ENCODE results near the gene POLH.
"Not testable (repeated sequence)": the region's sequence is repeated elsewhere in the genome, so short reads cannot be mapped to it uniquely, and the experiment has no call there.

The POLH gene

GRCh38 chr6:43629505-43630300 lies 53.7 kb downstream of the POLH start:
- 0% methylated on average over 41 of the region's 41 CpGs for WGBS, 2 experiments
- Histone ChIP-seq H3K4me3 (ENCODE audit: insufficient read depth, low read depth, low read length) (peak overlapping the region; percentile 93), H3K27ac (ENCODE audit: insufficient read depth, low read depth, low read length, poor library complexity, severe bottlenecking) (peak overlapping the region; percentile 97), H3K9me3 (ENCODE audit: control insufficient read depth, low read length) (no peaks in the 10 kb centered on the region), H3K27me3 (ENCODE audit: control insufficient read depth, insufficient read depth, low read length, poor library complexity, severe bottlenecking) (no peaks in the 10 kb centered on the region), H3K36me3 (ENCODE audit: control insufficient read depth, insufficient read depth, low read length) (peaks cover 16% of the 10 kb centered on the region), H3K4me1 (ENCODE audit: control insufficient read depth, insufficient read depth, low read length) (peaks cover 6% of the 10 kb centered on the region)

- no peak overlapping the region for H3K4me3 ChIP-seq (ENCODE audit: insufficient read depth, low read depth, low read length)
- no peak overlapping the region for H3K27ac ChIP-seq (ENCODE audit: insufficient read depth, low read depth, low read length, poor library complexity, severe bottlenecking)
- H3K27me3 ChIP-seq (ENCODE audit: control insufficient read depth, insufficient read depth, low read length, poor library complexity, severe bottlenecking): no peaks in the 10 kb centered on the region
- WGBS, 2 experiments: 96 to 100% methylated on average over 1 of the region's 1 CpG
- H3K36me3 ChIP-seq (ENCODE audit: control insufficient read depth, insufficient read depth, low read length): peaks cover 3% of the 10 kb centered on the region
- peaks cover 6% of the 10 kb centered on the region for H3K4me1 ChIP-seq (ENCODE audit: control insufficient read depth, insufficient read depth, low read length)
- no peaks in the 10 kb centered on the region for H3K9me3 ChIP-seq (ENCODE audit: control insufficient read depth, low read length)
Measured at GRCh38 chr6:43630980-43631619, 55.1 kb downstream of the POLH start.

- H3K4me1 ChIP-seq (ENCODE audit: control insufficient read depth, insufficient read depth, low read length); H3K27me3 ChIP-seq (ENCODE audit: control insufficient read depth, insufficient read depth, low read length, poor library complexity, severe bottlenecking); H3K27ac ChIP-seq (ENCODE audit: insufficient read depth, low read depth, low read length, poor library complexity, severe bottlenecking); H3K36me3 ChIP-seq (ENCODE audit: control insufficient read depth, insufficient read depth, low read length); H3K4me3 ChIP-seq (ENCODE audit: insufficient read depth, low read depth, low read length); H3K9me3 ChIP-seq (ENCODE audit: control insufficient read depth, low read length): not testable (repeated sequence)
- 91 to 95% methylated on average over 7 of the region's 7 CpGs for WGBS, 2 experiments
Measured at GRCh38 chr6:43633002-43633401, 57.0 kb downstream of the POLH start.

- Histone ChIP-seq H3K27me3 (ENCODE audit: control insufficient read depth, insufficient read depth, low read length, poor library complexity, severe bottlenecking) (no peaks in the 10 kb centered on the region), H3K4me1 (ENCODE audit: control insufficient read depth, insufficient read depth, low read length) (peaks cover 6% of the 10 kb centered on the region), H3K27ac (ENCODE audit: insufficient read depth, low read depth, low read length, poor library complexity, severe bottlenecking) (no peak overlapping the region), H3K36me3 (ENCODE audit: control insufficient read depth, insufficient read depth, low read length) (peaks cover 7% of the 10 kb centered on the region), H3K4me3 (ENCODE audit: insufficient read depth, low read depth, low read length) (no peak overlapping the region), H3K9me3 (ENCODE audit: control insufficient read depth, low read length) (no peaks in the 10 kb centered on the region)
- 93 to 95% methylated on average over 9 of the region's 9 CpGs for WGBS, 2 experiments
Measured at GRCh38 chr6:43634702-43635303, 58.8 kb downstream of the POLH start.

- Histone ChIP-seq H3K9me3 (ENCODE audit: control insufficient read depth, low read length) (no peaks in the 10 kb centered on the region), H3K27ac (ENCODE audit: insufficient read depth, low read depth, low read length, poor library complexity, severe bottlenecking) (no peak within 1 kb of the TSS), H3K36me3 (ENCODE audit: control insufficient read depth, insufficient read depth, low read length) (peaks cover 16% of the 10 kb centered on the region), H3K4me1 (ENCODE audit: control insufficient read depth, insufficient read depth, low read length) (peaks cover 6% of the 10 kb centered on the region), H3K4me3 (ENCODE audit: insufficient read depth, low read depth, low read length) (peak within 1 kb of the TSS; percentile 87), H3K27me3 (ENCODE audit: control insufficient read depth, insufficient read depth, low read length, poor library complexity, severe bottlenecking) (no peaks in the 10 kb centered on the region)
- WGBS, 2 experiments: 7% methylated on average over 48 of the region's 48 CpGs
Measured at GRCh38 chr6:43635387-43636307, 59.7 kb downstream of the POLH start, which contains the start of gene MAD2L1BP. Gene MAD2L1BP (plus strand): TSS chr6:43635840. CDS start chr6:43635876, 36 bp downstream.

- peaks cover 17% of the 10 kb centered on the region for H3K36me3 ChIP-seq (ENCODE audit: control insufficient read depth, insufficient read depth, low read length)
- H3K27ac ChIP-seq (ENCODE audit: insufficient read depth, low read depth, low read length, poor library complexity, severe bottlenecking): no peak overlapping the region
- H3K4me1 ChIP-seq (ENCODE audit: control insufficient read depth, insufficient read depth, low read length): peaks cover 6% of the 10 kb centered on the region
- 46 to 52% methylated on average over 7 of the region's 7 CpGs for WGBS, 2 experiments
- H3K27me3 ChIP-seq (ENCODE audit: control insufficient read depth, insufficient read depth, low read length, poor library complexity, severe bottlenecking): no peaks in the 10 kb centered on the region
- no peaks in the 10 kb centered on the region for H3K9me3 ChIP-seq (ENCODE audit: control insufficient read depth, low read length)
- H3K4me3 ChIP-seq (ENCODE audit: insufficient read depth, low read depth, low read length): peak overlapping the region; percentile 87
Measured at GRCh38 chr6:43636308-43636659, 60.3 kb downstream of the POLH start.

GRCh38 chr6:43639984-43640800 lies 64.2 kb downstream of the POLH start:
- H3K27me3 ChIP-seq (ENCODE audit: control insufficient read depth, insufficient read depth, low read length, poor library complexity, severe bottlenecking): no peaks in the 10 kb centered on the region
- peaks cover 19% of the 10 kb centered on the region for H3K36me3 ChIP-seq (ENCODE audit: control insufficient read depth, insufficient read depth, low read length)
- no peak overlapping the region for H3K27ac ChIP-seq (ENCODE audit: insufficient read depth, low read depth, low read length, poor library complexity, severe bottlenecking)
- no peaks in the 10 kb centered on the region for H3K9me3 ChIP-seq (ENCODE audit: control insufficient read depth, low read length)
- peaks cover 6% of the 10 kb centered on the region for H3K4me1 ChIP-seq (ENCODE audit: control insufficient read depth, insufficient read depth, low read length)
- H3K4me3 ChIP-seq (ENCODE audit: insufficient read depth, low read depth, low read length): no peak overlapping the region
- WGBS, 2 experiments: 92 to 93% methylated on average over 21 of the region's 21 CpGs

GRCh38 chr6:43644940-43645612 lies 69.1 kb downstream of the POLH start, which contains the start of gene RSPH9:
Gene RSPH9 (plus strand): TSS chr6:43645036. CDS start chr6:43645099, 63 bp downstream.
- Histone ChIP-seq H3K9me3 (ENCODE audit: control insufficient read depth, low read length) (no peaks in the 10 kb centered on the region), H3K4me1 (ENCODE audit: control insufficient read depth, insufficient read depth, low read length) (no peaks in the 10 kb centered on the region), H3K27me3 (ENCODE audit: control insufficient read depth, insufficient read depth, low read length, poor library complexity, severe bottlenecking) (no peaks in the 10 kb centered on the region), H3K36me3 (ENCODE audit: control insufficient read depth, insufficient read depth, low read length) (peaks cover 9% of the 10 kb centered on the region), H3K4me3 (ENCODE audit: insufficient read depth, low read depth, low read length) (peak within 1 kb of the TSS; percentile 45), H3K27ac (ENCODE audit: insufficient read depth, low read depth, low read length, poor library complexity, severe bottlenecking) (peak within 1 kb of the TSS; percentile 83)
- 1% methylated on average over 52 of the region's 52 CpGs for WGBS, 2 experiments

GRCh38 chr6:43645613-43645964 lies 69.6 kb downstream of the POLH start:
- H3K36me3 ChIP-seq (ENCODE audit: control insufficient read depth, insufficient read depth, low read length): peaks cover 4% of the 10 kb centered on the region
- no peak overlapping the region for H3K27ac ChIP-seq (ENCODE audit: insufficient read depth, low read depth, low read length, poor library complexity, severe bottlenecking)
- peak overlapping the region; percentile 45 for H3K4me3 ChIP-seq (ENCODE audit: insufficient read depth, low read depth, low read length)
- no peaks in the 10 kb centered on the region for H3K4me1 ChIP-seq (ENCODE audit: control insufficient read depth, insufficient read depth, low read length)
- 14 to 18% methylated on average over 8 to 9 of the region's 9 CpGs for WGBS, 2 experiments
- no peaks in the 10 kb centered on the region for H3K27me3 ChIP-seq (ENCODE audit: control insufficient read depth, insufficient read depth, low read length, poor library complexity, severe bottlenecking)
- H3K9me3 ChIP-seq (ENCODE audit: control insufficient read depth, low read length): no peaks in the 10 kb centered on the region

Data from ectodermal cell (in vitro differentiated cells).